Measurements from ENCODE around the gene ZNF276. TPM values are rescaled to one million over a fixed set of nuclear protein-coding genes. Genes with fewer than 3 reads are reported as not detected.
A peak's percentile ranks its signal among the peaks of the same experiment; 100 is the strongest.

ZNF276 gene
- total RNA-seq, 2 donors from 2014 or later, result 24.7 to 31.1 TPM

DNA sequence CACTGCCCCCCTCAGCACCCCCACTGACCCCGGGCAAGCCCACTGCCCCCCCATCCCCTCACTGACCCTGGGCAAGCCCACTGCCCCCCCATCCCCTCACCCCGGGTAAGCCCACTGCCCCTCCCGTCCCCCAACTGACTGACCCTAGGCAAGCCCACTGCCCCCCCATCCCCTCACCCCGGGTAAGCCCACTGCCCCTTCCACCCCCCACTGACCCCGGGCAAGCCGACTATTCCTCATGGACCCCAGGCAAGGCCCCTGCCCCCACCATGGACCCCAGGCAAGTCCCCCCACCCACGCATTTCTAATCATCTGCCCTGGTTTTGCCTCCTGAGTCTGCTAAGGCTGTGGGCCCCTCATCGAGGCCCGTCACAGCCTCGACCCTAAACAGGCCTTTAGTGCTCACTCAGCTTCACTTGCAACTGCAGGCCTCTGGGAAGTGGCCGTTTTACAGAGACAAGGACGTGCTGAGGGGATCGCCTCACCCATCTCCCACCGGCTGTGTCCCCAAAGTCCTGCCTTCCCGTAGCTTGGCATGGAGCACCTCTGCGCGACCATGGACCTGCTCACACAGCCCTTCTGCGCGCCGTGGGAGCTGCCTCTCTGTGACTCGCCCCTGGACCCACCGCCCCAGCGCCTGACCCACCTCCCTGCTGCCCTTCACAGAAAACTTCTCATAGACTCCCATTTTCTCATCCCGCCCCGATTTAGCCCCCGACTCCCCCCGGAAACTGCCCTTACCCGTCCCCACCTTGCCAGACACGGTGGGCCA is 4.2 kb upstream of the ZNF276 start:
- ATAC-seq (replicated peaks), result no peak

DNA sequence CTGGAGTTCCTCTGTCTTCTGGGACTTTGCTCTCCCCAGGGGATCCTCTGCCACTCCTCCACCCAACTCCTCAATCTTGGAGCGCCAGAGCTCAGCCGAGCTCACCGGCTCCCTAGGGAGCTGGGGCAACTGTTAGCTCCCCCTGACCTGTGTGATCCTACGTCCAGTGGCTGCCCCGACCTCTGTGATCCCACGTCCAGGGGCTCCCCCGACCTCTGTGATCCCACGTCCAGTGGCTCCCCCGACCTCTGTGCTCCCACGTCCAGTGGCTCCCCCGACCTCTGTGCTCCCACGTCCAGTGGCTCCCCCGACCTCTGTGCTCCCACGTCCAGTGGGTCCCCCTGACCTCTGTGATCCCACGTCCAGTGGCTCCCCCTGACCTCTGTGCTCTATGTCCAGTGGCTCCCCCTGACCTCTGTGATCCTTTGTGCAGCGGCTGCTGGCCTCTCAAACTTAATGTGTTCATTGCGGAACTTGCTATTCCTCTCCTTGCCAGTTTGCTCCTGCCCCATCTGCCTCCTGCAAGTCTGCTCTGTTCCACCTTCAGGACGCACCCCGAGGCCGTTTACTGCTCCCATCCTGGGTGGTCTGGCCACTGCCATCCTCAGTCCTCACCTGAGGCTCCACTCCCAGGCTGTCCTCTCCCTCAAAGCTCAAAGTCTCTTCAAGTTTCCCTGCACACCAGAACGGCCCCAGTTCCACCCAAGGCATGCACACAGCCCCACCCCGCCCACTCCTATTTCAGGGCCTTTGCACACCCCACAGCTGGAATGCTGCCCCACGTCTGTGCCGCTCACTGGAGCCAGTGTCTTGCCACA is 3.4 kb upstream of the ZNF276 start:
- no peak for ATAC-seq (replicated peaks)
- Mint-ChIP-seq H3K27me3 (no peaks in the 10 kb centered on the region), H3K9me3 (no peaks in the 10 kb centered on the region), H3K36me3 (ENCODE audit: low read depth) (peaks cover 19% of the 10 kb centered on the region), H3K27ac (no peak overlapping the region), H3K4me1 (peaks cover 18% of the 10 kb centered on the region), H3K4me3 (no peak overlapping the region)

More for the DNA sequence above, 4.2 kb upstream of the ZNF276 start:
- Mint-ChIP-seq H3K27me3 (no peaks in the 10 kb centered on the region), H3K9me3 (no peaks in the 10 kb centered on the region), H3K4me3 (no peak overlapping the region), H3K4me1 (peaks cover 14% of the 10 kb centered on the region), H3K27ac (no peak overlapping the region), H3K36me3 (ENCODE audit: low read depth) (peaks cover 13% of the 10 kb centered on the region)

DNA sequence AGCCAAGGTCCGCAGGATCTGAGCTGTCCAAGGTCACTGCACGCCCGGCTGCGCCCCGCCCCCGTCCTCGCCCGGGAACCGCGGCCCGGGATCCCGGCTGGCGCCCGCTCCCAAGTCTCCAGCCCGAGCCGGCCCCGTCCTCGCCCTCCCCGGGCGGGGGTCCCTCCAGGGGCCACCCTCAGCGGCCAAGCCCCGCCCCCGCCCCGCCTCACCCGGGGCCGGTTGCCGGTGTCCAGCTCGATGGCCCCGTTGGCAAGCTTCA is 855 bp upstream of the ZNF276 start:
- Mint-ChIP-seq H3K27me3 (no peaks in the 10 kb centered on the region), H3K36me3 (ENCODE audit: low read depth) (peaks cover 28% of the 10 kb centered on the region), H3K4me1 (peaks cover 21% of the 10 kb centered on the region), H3K27ac (no peak overlapping the region), H3K9me3 (no peaks in the 10 kb centered on the region), H3K4me3 (peak overlapping the region; percentile 71)
- no peak for ATAC-seq (replicated peaks)

DNA sequence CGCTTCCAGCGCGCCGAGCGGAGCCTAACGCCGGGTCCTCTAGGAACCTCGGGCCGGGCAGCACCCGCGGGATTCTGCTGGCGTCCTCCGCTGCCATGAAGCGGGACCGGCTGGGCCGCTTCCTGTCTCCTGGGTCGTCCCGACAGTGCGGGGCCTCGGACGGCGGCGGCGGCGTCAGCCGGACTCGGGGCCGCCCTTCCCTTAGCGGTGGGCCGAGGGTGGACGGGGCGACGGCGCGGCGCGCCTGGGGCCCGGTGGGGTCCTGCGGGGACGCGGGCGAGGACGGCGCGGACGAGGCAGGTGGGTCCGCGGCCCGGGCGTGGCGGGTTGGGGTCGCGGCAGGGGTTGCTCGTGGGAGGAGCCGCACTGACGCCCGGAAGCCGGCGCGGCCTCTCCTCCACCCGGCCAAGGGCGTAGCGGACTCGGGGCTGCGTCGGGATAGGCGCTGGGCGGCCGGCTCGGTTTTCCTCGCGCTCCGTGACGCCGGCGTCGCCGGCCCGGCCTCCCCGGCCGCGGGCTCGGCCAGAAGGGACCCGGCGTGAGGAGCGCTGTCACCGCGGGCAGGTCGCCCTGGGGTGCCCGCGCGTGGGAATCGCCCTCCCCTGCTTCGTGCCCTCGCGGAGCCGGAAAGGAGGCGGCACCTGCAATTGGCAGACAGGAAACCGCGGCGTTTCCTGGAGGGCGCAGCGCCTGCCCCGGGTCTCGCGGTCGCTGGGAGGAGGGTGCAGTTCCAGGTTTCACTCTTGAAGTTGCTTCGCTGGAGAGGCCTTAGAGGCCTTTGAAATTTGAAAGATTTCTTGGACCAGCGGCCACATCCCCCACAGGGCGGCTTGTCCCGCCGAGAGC is 432 bp downstream of the ZNF276 start:
- Mint-ChIP-seq H3K27me3 (no peaks in the 10 kb centered on the region), H3K9me3 (no peaks in the 10 kb centered on the region), H3K4me1 (peaks cover 21% of the 10 kb centered on the region), H3K27ac (no peak overlapping the region), H3K36me3 (ENCODE audit: low read depth) (peaks cover 29% of the 10 kb centered on the region), H3K4me3 (peak overlapping the region; percentile 86)
- peak; percentile 42 for ATAC-seq (replicated peaks)

DNA sequence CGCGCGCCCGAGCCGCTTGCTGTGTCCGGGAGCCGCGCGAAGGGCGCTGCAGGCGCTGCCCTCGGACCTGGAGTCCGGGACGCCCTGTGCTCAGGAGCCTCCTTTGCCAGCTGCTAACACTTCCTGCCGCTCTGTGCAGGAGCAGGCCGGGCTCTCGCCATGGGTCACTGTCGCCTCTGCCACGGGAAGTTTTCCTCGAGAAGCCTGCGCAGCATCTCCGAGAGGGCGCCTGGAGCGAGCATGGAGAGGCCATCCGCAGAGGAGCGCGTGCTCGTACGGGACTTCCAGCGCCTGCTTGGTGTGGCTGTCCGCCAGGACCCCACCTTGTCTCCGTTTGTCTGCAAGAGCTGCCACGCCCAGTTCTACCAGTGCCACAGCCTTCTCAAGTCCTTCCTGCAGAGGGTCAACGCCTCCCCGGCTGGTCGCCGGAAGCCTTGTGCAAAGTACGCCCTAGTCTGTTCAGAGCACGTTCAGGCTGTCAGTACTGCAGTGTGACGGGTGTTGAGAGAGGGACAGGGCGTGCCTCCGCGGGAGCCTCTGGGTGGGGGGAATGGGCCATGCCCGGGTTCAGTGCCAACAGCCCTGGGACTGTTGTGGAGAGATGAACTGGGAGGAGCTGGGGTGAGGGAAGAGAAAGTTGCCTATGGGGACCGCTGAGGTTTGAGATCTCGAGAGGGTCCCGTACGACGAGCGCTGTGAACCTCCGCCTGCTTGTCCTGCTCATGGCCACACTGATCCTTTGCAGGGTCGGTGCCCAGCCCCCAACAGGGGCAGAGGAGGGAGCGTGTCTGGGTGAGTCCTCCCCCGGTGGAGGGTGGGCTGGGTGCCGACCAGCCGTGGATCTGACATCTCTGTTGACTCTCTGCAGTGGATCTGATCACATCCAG is 1.3 kb downstream of the ZNF276 start:
- peak overlapping the region; percentile 86 for H3K4me3 Mint-ChIP-seq
- H3K27ac Mint-ChIP-seq, result peak overlapping the region; percentile 82
- H3K27me3 Mint-ChIP-seq, result no peaks in the 10 kb centered on the region
- no peaks in the 10 kb centered on the region for H3K9me3 Mint-ChIP-seq
- ATAC-seq (replicated peaks), result peak; percentile 34
- peaks cover 38% of the 10 kb centered on the region for H3K36me3 Mint-ChIP-seq (ENCODE audit: low read depth)
- H3K4me1 Mint-ChIP-seq, result peaks cover 20% of the 10 kb centered on the region

DNA sequence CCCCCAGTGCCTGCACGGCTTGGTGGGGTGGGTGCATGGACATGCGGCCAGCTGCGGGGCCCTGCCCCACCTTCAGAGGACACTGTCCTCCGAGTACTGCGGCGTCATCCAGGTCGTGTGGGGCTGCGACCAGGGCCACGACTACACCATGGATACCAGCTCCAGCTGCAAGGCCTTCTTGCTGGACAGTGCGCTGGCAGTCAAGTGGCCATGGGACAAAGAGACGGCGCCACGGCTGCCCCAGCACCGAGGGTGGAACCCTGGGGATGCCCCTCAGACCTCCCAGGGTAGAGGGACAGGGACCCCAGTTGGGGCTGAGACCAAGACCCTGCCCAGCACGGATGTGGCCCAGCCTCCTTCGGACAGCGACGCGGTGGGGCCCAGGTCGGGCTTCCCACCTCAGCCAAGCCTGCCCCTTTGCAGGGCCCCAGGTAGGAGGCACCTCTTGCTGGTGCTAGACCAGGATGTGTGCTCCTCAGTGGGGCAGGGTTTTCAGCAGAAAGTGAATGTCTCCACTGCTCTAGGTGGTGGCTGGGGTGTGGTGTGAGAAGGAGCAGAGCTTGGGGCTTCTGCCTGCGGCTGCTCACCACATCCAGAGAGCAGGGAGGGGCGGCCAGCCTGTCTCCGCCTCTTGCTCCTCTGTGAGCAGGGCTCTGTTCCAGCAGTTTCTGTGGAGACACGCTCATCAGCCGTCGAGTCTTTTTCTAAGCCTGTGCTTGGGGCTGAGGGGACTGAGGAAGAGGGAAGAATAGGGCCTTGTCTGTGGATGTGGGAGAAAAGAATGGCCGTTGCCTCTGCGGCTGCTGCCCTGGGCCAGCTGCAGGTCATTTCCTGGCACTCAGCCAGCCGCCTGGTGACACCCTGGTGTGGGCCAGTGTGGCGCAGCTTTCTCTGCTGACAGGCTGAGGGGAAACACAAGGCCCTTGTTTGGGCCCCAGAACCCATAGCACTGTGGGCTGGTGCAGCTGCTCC is 2.2 kb downstream of the ZNF276 start:
- Mint-ChIP-seq H3K27ac (peak overlapping the region; percentile 82), H3K9me3 (no peaks in the 10 kb centered on the region), H3K4me3 (peak overlapping the region; percentile 86), H3K27me3 (no peaks in the 10 kb centered on the region), H3K4me1 (peaks cover 12% of the 10 kb centered on the region), H3K36me3 (ENCODE audit: low read depth) (peaks cover 46% of the 10 kb centered on the region)
- ATAC-seq (replicated peaks), result peak; percentile 43

DNA sequence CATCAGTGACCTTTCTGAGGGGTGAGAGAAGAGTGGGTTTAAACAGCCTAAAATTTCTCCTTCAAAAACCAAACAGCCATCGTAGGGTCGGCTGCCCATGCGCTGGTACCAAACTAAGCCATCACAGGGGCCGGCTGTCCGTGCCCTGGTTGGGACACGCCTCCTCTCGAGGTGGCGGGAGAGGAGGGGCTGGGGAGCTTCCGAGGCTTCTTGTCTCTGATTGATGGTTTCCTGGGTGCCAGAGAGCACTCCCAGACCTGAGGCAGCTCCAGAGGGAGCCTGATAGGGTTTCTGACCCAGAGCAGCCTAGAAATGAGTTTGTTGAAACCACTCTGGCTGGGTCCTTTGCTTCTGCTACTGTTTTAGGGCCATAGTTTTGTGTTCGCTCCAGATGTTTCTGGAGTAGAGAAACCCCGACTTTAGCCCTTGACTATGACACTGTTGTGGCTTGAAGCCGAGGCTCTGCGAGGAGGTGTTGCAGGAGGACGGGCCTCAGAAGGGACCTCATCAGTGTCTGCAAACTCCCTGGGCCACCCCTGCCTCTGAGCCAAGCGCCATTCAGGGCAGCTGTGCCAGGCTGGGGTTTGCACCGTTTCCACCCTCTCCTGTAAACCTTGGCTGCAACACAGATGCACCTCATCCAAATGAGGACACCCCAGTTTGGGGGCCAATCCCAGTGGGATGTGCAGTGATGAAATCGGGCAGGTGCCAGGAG is 6.2 kb downstream of the ZNF276 start:
- no peaks in the 10 kb centered on the region for H3K27me3 Mint-ChIP-seq
- no peak for ATAC-seq (replicated peaks)
- H3K4me3 Mint-ChIP-seq, result peak overlapping the region; percentile 15
- peaks cover 81% of the 10 kb centered on the region for H3K36me3 Mint-ChIP-seq (ENCODE audit: low read depth)
- H3K4me1 Mint-ChIP-seq, result peaks cover 17% of the 10 kb centered on the region
- peak overlapping the region; percentile 62 for H3K27ac Mint-ChIP-seq
- H3K9me3 Mint-ChIP-seq, result no peaks in the 10 kb centered on the region

DNA sequence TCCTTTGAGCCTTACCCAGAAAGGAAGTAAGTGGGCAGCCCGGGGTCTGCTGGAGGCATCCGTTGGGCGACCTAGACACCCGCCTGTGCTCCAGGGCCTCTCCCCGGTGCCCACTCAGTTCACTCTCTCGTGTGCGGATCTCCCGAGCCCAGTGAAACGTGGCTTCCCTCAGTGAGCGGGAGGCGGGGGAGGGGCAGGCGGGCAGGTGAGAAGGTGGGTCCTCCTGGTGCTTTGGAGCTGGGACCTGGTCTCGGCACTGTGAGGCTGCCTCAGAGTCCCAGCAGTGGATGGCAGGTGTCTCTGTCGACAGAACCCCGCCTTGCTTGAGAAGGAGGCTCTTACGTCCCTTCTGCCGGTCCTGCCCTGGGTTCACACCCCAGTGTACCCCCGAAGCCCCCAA is 8.0 kb downstream of the ZNF276 start:
- no peaks in the 10 kb centered on the region for H3K27me3 Mint-ChIP-seq
- H3K27ac Mint-ChIP-seq, result no peak overlapping the region
- peaks cover 5% of the 10 kb centered on the region for H3K4me1 Mint-ChIP-seq
- H3K36me3 Mint-ChIP-seq (ENCODE audit: low read depth), result peaks cover 81% of the 10 kb centered on the region
- ATAC-seq (replicated peaks), result no peak
- H3K9me3 Mint-ChIP-seq, result no peaks in the 10 kb centered on the region
- no peak overlapping the region for H3K4me3 Mint-ChIP-seq

DNA sequence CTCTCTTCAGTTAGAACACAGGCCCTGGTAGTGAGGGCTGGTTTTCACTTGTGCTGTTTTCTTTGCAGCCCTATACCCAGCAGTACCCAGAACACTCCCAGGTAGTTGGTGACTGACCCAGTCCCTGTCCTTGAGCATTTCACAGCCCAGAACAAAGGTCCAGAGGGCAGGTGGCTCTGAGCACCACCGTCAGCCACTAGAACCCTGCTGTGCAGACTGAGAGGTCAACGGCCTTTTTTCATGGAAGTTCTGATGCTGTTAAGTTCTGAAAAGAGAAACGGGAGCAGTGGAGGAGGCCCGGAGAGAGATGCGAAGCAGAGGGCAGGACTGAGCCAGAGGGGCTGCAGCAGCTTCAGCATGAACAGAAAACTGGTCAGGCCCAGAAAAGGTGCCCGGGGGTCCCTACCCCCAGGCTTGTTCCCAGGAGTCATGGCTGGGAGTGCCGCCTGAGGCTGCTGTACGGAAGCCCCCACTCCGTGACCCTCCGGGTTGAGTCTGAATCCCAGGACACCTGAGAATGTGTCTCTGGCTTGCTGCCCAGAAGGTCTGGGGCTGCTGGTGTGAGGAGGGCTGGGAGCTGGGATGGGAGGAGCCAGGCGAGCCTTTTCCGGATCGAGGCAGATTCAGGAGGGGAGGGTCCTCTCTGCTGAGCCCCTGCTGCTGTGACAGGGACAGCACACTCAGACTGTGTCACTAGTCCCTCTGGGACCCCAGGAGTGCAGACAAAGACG is 8.7 kb downstream of the ZNF276 start:
- H3K36me3 Mint-ChIP-seq (ENCODE audit: low read depth), result peaks cover 81% of the 10 kb centered on the region

DNA sequence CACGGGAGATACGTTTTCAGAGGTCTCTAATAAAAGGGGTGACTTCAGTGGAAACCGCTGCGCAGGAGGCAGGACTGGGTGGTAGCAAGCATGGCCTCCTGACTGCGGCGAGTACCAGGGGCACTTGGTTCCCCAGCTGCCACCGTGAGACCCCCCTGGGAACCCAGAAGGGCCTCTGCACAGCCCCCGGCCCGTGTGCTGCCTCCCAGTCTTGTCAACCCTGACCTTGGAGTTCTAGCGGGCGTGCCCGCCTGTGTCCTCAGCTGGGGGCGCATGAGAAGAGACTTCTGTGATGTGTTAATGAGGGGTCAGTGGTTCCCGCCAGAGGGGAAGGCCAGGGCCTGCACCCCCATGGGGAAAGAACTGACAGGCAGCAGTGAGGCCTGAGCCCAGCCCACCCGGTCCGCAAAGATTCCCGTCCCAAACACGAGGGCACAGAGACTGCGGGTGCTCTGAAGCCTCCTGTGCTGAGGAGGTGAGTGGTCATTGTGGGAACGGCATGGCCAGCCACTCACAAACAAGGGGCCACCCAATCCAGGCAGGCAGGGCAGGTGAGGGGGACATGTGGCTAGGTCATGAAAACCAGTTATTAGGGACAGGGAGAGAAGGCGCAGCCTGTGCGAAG is 9.4 kb downstream of the ZNF276 start:
- Mint-ChIP-seq H3K9me3 (no peaks in the 10 kb centered on the region), H3K4me1 (peaks cover 5% of the 10 kb centered on the region), H3K4me3 (no peak overlapping the region), H3K36me3 (ENCODE audit: low read depth) (peaks cover 88% of the 10 kb centered on the region), H3K27me3 (no peaks in the 10 kb centered on the region), H3K27ac (no peak overlapping the region)
- no peak for ATAC-seq (replicated peaks)

More for the DNA sequence above, 8.7 kb downstream of the ZNF276 start:
- H3K27ac Mint-ChIP-seq, result peak overlapping the region; percentile 71
- H3K4me1 Mint-ChIP-seq, result peaks cover 5% of the 10 kb centered on the region
- H3K9me3 Mint-ChIP-seq, result no peaks in the 10 kb centered on the region
- no peaks in the 10 kb centered on the region for H3K27me3 Mint-ChIP-seq
- no peak for ATAC-seq (replicated peaks)
- H3K4me3 Mint-ChIP-seq, result no peak overlapping the region

DNA sequence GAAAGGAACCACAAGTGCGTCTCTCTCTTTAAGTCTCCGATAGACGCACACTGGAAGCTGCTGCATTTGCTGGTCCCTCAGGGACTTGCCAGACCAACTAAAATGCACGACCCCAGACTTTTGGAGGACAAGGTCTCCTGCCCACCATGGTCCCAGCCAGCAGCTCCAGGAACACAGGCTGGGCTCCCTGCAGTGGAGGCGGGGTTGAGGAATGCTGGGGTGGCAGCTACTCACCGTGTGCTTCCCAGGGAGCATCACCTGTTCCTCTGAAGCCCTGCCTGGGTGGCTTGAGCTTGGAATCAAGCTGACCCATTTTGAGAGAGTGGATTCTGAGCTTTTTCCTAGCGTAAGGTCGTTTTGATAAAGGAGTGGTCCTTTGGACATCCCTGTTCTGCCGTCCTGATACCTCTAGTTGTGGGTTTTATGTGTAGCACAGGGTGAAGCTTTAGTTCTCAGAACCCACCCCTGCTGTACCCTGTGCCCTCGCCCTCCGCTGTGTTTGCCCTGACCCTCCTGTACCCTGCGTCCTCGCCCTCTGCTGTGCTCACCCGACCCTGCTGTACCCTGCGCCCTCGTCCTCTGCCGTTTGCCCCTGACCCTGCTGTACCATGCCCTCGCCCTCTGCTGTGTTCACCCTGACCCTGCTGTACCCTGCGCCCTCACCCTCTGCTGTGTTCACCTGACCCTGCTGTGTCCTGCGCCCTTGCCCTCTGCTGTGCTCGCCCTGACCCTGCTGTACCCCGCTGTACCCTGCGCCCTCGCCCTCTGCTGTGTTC is 11.0 kb downstream of the ZNF276 start:
- Mint-ChIP-seq H3K27ac (peak overlapping the region; percentile 31), H3K4me3 (no peak overlapping the region)

More for the DNA sequence above, 11.0 kb downstream of the ZNF276 start:
- ATAC-seq (replicated peaks), result no peak
- no peaks in the 10 kb centered on the region for H3K9me3 Mint-ChIP-seq
- H3K4me1 Mint-ChIP-seq, result peaks cover 5% of the 10 kb centered on the region
- H3K36me3 Mint-ChIP-seq (ENCODE audit: low read depth), result peaks cover 97% of the 10 kb centered on the region
- H3K27me3 Mint-ChIP-seq, result no peaks in the 10 kb centered on the region

All from activated T-helper 17 cell treated with anti-CD3 and anti-CD28 coated beads, Interleukin-2, amount 50 U/mL, for 72 hours (primary cell).